NCI-H187 treated with DMSO at 0.1 percent for 48 hours (cell line): Measurements from ENCODE around the gene TMOD3.

ENCODE experiments used
- DNase-seq: peaks from one replicate; lab custom pipeline; 2025; lab: John Stamatoyannopoulos, UW

The TMOD3 gene

GRCh38 chr15:51908316-51908715 is 78.9 kb downstream of the TMOD3 start:
- no peak for DNase-seq

GRCh38 chr15:51909584-51909983 is 80.1 kb downstream of the TMOD3 start:
- no peak for DNase-seq

GRCh38 chr15:51912528-51912927 is 83.1 kb downstream of the TMOD3 start:
- no peak for DNase-seq

- no peak for DNase-seq
Observed at GRCh38 chr15:51917493-51917892, 88.0 kb downstream of the TMOD3 start.

DNA sequence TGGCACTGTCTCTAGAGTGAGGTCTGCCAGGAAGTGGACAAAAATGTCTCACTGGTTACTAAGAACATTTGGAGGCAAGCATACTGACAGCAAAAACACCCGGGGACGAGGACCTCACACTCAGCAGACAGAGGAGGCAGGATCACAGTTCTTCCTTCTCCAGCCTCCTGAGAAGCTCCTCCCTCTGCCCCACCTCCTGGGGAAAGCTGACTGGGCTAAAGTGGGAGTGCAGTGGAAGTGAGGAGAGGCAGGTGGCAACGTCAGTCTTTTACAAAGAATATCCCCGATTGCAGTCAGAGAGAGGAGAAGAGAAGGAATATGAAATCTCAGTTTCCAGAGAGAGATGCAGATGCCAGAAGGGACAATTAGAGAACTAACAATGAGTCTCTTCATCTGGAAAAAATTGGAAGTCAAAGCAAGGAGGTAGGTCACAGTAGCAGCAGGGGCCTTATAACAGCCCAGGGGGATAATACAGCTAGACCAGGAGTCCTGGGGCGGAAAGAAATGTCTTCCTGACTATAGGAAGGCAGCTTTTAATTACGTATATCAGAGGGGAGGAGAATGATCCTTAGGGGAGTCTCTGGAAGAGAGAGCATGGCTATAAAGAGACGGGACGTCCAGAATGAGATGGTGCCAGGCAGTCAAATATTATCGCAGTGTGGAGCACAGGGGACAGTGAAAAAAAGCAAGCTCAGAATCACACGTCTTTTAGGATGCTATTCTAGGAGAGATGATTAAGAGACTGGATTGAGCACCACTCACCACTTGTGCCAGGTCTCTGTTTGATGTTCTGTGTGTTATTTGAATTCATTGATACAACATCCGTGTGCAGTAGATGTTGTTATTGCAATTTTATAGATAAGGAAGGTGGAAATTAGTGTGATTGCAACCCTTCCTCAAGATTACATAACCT is 95.0 kb downstream of the TMOD3 start:
- no peak for DNase-seq

- no peak for DNase-seq
Observed at GRCh38 chr15:51926809-51927208, 97.4 kb downstream of the TMOD3 start.

DNA sequence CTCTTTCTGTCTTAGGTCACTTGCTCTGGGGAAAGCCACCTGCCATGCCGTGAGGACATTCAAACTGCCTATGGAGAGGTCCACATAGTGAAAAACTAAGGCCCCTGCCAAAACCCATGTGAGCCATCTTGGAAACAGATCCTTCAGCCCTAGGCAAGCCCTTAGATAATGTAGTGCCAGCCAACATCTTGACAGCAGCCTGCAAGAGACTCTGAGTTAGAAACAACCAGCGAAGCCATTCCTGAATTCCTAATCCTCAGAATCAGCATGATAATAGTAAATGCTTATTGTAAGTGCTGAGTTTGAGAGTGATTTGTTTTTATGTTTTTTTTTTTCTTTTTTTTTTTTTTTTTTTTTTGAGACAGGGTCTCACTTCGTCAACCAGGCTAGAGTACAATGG is 101.6 kb downstream of the TMOD3 start:
- no peak for DNase-seq

GRCh38 chr15:51931638-51932037 is 102.2 kb downstream of the TMOD3 start:
- no peak for DNase-seq

- DNase-seq = no peak
Observed at GRCh38 chr15:51932161-51932560, 102.7 kb downstream of the TMOD3 start.

DNA sequence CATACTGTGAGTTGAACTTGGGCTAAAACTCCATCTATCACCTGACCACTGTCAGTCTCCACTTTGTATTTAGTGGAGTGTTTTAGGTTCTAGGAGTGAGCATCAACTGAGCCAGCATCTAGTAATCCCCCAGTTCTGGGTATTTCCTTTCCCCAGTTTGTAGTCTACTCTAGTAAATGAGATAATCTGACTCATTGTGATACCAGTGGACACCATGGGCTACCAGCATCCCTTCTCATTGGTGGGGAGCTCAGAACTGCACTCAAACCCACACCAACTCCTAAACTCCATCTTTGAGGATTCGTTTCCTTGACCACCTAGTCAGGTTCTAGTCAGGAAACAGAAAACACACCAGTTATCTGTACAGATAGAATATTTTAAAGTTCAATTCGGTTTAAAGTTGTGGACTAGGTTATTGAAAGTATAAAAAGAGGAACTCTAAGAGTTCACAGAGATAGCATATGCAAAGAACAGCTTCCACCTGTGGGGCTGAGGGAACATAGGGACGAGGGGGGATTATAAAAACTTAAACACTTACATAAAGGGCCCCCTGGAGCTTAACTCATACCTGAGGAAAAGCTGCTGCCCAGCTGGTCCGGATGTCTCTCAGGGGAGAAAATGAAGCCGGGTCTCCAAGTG is 106.1 kb downstream of the TMOD3 start:
- no peak for DNase-seq

GRCh38 chr15:51936105-51936478 is 106.6 kb downstream of the TMOD3 start:
- no peak for DNase-seq

DNA sequence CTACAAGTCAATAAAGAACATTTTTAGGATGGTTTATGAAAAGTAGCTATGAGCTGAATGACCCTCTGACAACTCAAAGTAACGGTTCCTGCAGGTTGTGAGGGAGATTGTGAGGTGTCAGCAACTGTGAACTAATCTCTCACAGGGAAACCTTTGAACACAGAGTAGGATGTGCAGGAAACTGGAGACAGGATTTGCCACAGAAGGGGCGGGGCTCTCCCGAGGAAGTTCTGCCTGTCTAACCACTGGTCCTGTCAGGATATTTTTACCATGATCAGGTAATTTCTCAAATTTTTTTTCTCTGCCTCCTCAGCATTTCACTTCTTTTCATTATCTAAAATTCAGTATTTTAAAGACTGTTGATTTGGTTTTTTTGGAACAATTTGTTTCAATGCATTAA is 108.8 kb downstream of the TMOD3 start:
- DNase-seq = no peak

DNA sequence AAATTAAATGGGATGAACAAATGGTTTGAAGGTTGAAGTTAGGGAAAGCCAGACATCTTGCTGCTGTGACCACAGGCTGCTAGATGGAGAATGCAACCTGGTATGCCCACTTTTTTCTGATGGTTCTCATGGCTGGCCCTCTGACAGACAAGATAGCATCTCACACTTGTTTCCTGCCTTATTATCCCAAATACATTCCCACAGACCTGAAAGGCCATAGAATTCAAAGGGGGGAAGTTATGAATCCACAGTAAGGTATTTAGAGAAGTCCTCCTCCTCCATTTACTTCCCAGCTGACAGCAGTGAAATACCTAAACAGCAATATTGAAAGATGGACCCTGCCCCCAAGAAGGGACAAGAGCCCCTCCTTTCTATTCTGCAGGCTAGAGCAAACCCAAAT is 109.8 kb downstream of the TMOD3 start:
- no peak for DNase-seq

GRCh38 chr15:51947124-51947523 is 117.7 kb downstream of the TMOD3 start:
- DNase-seq = no peak

DNA sequence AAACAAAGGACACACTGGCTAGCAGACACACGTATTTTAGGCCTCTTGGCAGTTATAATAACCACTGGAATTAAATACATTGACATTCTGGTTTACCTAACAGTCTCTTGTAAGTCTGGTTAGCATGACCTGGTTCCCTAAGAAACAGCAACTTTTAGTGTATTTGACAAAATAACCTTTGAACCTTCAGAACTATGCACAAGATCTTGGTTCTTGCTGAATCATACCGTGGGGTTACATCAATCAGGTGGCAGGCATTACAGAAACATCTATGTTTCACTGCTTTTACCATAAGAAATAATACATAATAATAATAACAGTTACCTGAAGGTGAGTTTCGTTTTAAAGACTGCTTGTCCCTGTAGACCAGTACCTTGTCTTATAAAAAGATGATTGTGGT is 123.4 kb downstream of the TMOD3 start:
- no peak for DNase-seq

GRCh38 chr15:51955504-51955903 is 126.1 kb downstream of the TMOD3 start:
- DNase-seq = no peak
